ENCODE measurements around the gene KNL1.

KNL1 gene

GRCh38 chr15:40549894-40550293 is 44.2 kb upstream of the KNL1 start:
- H3K27ac ChIP-seq (ENCODE audit: low read length), result no peak overlapping the region
- no peaks in the 10 kb centered on the region for H3K9me3 ChIP-seq (ENCODE audit: insufficient read depth, low read length, severe bottlenecking)
- no peaks in the 10 kb centered on the region for H3K27me3 ChIP-seq (ENCODE audit: insufficient read depth, low read length, poor library complexity)
- no peak overlapping the region for H2AFZ ChIP-seq (ENCODE audit: low read depth, low read length)
- TF ChIP-seq EZH2 (IDR thresholded peaks at IDR 0.05; ENCODE audit: borderline replicate concordance, low read depth, low read length, severe bottlenecking) (no peak), CTCF (IDR thresholded peaks at IDR 0.05; ENCODE audit: borderline replicate concordance, extremely low read depth, low read length, poor library complexity, severe bottlenecking) (no peak)
- H3K9ac ChIP-seq (ENCODE audit: low read depth, low read length), result no peak overlapping the region
- H3K79me2 ChIP-seq (ENCODE audit: insufficient read depth, low read length), result no peaks in the 10 kb centered on the region
- ATAC-seq (ENCODE audit: insufficient read depth, low read depth) (no peak), DNase-seq (no peak)
- peaks cover 21% of the 10 kb centered on the region for H3K36me3 ChIP-seq (ENCODE audit: insufficient read depth, low read length)
- no peak overlapping the region for H3K4me3 ChIP-seq (ENCODE audit: low read depth in 1 of 2, low read length in 2 of 2)
- H4K20me1 ChIP-seq (ENCODE audit: insufficient read depth, low read length), result no peaks in the 10 kb centered on the region
- no peak overlapping the region for H3K4me2 ChIP-seq (ENCODE audit: insufficient read depth, low read length)
- no peaks in the 10 kb centered on the region for H3K4me1 ChIP-seq (ENCODE audit: insufficient read depth, low read length)

- DNase-seq, result no peak
- H3K27ac ChIP-seq (ENCODE audit: low read length), result no peak overlapping the region
- ATAC-seq (ENCODE audit: insufficient read depth, low read depth), result no peak
Observed at GRCh38 chr15:40550341-40551037, 43.6 kb upstream of the KNL1 start.

GRCh38 chr15:40554161-40554525 is 39.9 kb upstream of the KNL1 start:
- no peak for TF ChIP-seq CTCF (IDR thresholded peaks at IDR 0.05; ENCODE audit: borderline replicate concordance, extremely low read depth, low read length, poor library complexity, severe bottlenecking)
- TF ChIP-seq EZH2 (IDR thresholded peaks at IDR 0.05; ENCODE audit: borderline replicate concordance, low read depth, low read length, severe bottlenecking), result no peak
- no peak for DNase-seq

More at GRCh38 chr15:40550341-40551037, 43.6 kb upstream of the KNL1 start:
- Histone ChIP-seq H3K9ac (ENCODE audit: low read depth, low read length) (no peak overlapping the region), H3K4me1 (ENCODE audit: insufficient read depth, low read length) (no peaks in the 10 kb centered on the region), H3K79me2 (ENCODE audit: insufficient read depth, low read length) (no peaks in the 10 kb centered on the region), H3K36me3 (ENCODE audit: insufficient read depth, low read length) (peaks cover 27% of the 10 kb centered on the region), H3K27me3 (ENCODE audit: insufficient read depth, low read length, poor library complexity) (no peaks in the 10 kb centered on the region), H3K4me3 (ENCODE audit: low read depth in 1 of 2, low read length in 2 of 2) (no peak overlapping the region), H2AFZ (ENCODE audit: low read depth, low read length) (no peak overlapping the region), H3K9me3 (ENCODE audit: insufficient read depth, low read length, severe bottlenecking) (no peaks in the 10 kb centered on the region), H4K20me1 (ENCODE audit: insufficient read depth, low read length) (no peaks in the 10 kb centered on the region), H3K4me2 (ENCODE audit: insufficient read depth, low read length) (no peak overlapping the region)
- TF ChIP-seq CTCF (IDR thresholded peaks at IDR 0.05; ENCODE audit: borderline replicate concordance, extremely low read depth, low read length, poor library complexity, severe bottlenecking) (no peak), EZH2 (IDR thresholded peaks at IDR 0.05; ENCODE audit: borderline replicate concordance, low read depth, low read length, severe bottlenecking) (no peak)

More at GRCh38 chr15:40554161-40554525, 39.9 kb upstream of the KNL1 start:
- Histone ChIP-seq H3K4me1 (ENCODE audit: insufficient read depth, low read length) (no peaks in the 10 kb centered on the region), H3K4me2 (ENCODE audit: insufficient read depth, low read length) (no peak overlapping the region), H3K36me3 (ENCODE audit: insufficient read depth, low read length) (peaks cover 36% of the 10 kb centered on the region), H3K9ac (ENCODE audit: low read depth, low read length) (no peak overlapping the region), H4K20me1 (ENCODE audit: insufficient read depth, low read length) (no peaks in the 10 kb centered on the region), H2AFZ (ENCODE audit: low read depth, low read length) (no peak overlapping the region), H3K4me3 (ENCODE audit: low read depth in 1 of 2, low read length in 2 of 2) (no peak overlapping the region), H3K27ac (ENCODE audit: low read length) (no peak overlapping the region), H3K9me3 (ENCODE audit: insufficient read depth, low read length, severe bottlenecking) (no peaks in the 10 kb centered on the region), H3K27me3 (ENCODE audit: insufficient read depth, low read length, poor library complexity) (no peaks in the 10 kb centered on the region), H3K79me2 (ENCODE audit: insufficient read depth, low read length) (no peaks in the 10 kb centered on the region)
- ATAC-seq (ENCODE audit: insufficient read depth, low read depth), result no peak

Data from DND-41 (cell line).